Endodermal cell (in vitro differentiated cells): Measurements from ENCODE around the gene SMAD7. TPM values are rescaled to one million over a fixed set of nuclear protein-coding genes. Genes with fewer than 3 reads are reported as not detected.

ENCODE experiments used
- DNase-seq: peaks from one replicate; pipeline ENCODE4 v3.0.0-alpha.2; 2017
- H3K27ac ChIP-seq: 2 replicates; pipeline ENCODE4 v1.5.1; 2013; ENCODE audit warnings: mild to moderate bottlenecking, low read depth, low read length, moderate library complexity
- H3K27me3 ChIP-seq: 2 replicates; pipeline ENCODE4 v1.6.1; 2013; ENCODE audit warnings: mild to moderate bottlenecking, low read length, moderate library complexity; ENCODE audit not compliant: insufficient read depth, control insufficient read depth, poor library complexity, severe bottlenecking
- H3K36me3 ChIP-seq: 2 replicates; pipeline ENCODE4 v1.7.0; 2013; ENCODE audit warnings: mild to moderate bottlenecking, low read length, moderate library complexity; ENCODE audit not compliant: control insufficient read depth, insufficient read depth
- H3K4me1 ChIP-seq: one replicate; pipeline ENCODE4 v1.7.0; 2013; ENCODE audit warnings: low read length; ENCODE audit not compliant: control insufficient read depth, insufficient read depth
- H3K4me3 ChIP-seq: 2 replicates; pipeline ENCODE4 v1.5.1; 2013; ENCODE audit warnings: mild to moderate bottlenecking, low read length, moderate library complexity
- H3K9ac ChIP-seq: 2 replicates; pipeline ENCODE4 v1.6.1; 2013; ENCODE audit warnings: mild to moderate bottlenecking, low read length, moderate library complexity; ENCODE audit not compliant: poor library complexity, severe bottlenecking; ENCODE audit errors: extremely low read depth
- H3K9me3 ChIP-seq: 2 replicates; pipeline ENCODE4 v1.6.1; 2013; ENCODE audit warnings: mild to moderate bottlenecking, low read length, moderate library complexity; ENCODE audit not compliant: control insufficient read depth
- H3K27ac Mint-ChIP-seq: 2 replicates; pipeline ENCODE4 v1.8.0; 2020; ENCODE audit warnings: mixed read lengths
- H3K27me3 Mint-ChIP-seq: 2 replicates; pipeline ENCODE4 v1.8.0; 2021; ENCODE audit warnings: mild to moderate bottlenecking, mixed read lengths; ENCODE audit not compliant: insufficient read depth
- H3K36me3 Mint-ChIP-seq: 2 replicates; pipeline ENCODE4 v1.8.0; 2020; ENCODE audit warnings: low read depth, mixed read lengths
- H3K4me1 Mint-ChIP-seq: 2 replicates; pipeline ENCODE4 v1.8.0; 2020; ENCODE audit warnings: mixed read lengths
- H3K4me3 Mint-ChIP-seq: 2 replicates; pipeline ENCODE4 v1.8.0; 2020; ENCODE audit warnings: mild to moderate bottlenecking, moderate library complexity, mixed read lengths
- H3K9me3 Mint-ChIP-seq: 2 replicates; pipeline ENCODE4 v1.8.0; 2020; ENCODE audit warnings: mild to moderate bottlenecking, mixed read lengths
- CTCF ChIP-seq: fragments of 200-600 bp; sonication (generic); conservative IDR thresholded peaks from 2 replicates; pipeline ENCODE4 v1.5.0; 2021; ENCODE audit warnings: antibody characterized with exemption, mild to moderate bottlenecking
- WGBS, 2 experiments: methylation state at CpG; one replicate each; pipeline versions ENCODE4 v1.1.5 to v1.1.7; 2013; ENCODE audit warnings: missing lambda C conversion rate in 2 of 2, mixed read lengths in 1 of 2; ENCODE audit not compliant: insufficient coverage in 1 of 2, insufficient read length in 1 of 2; 5-methylcytosine and 5-hydroxymethylcytosine counted together
- total RNA-seq, 2 donors: library from RNA; stranded (reverse); fragmentation: NEBNext Ultra II Directional in 1 of 2; extraction: Animal tissue kit (Norgen Biotek cat#: 25700) in 1 of 2; gene quantifications; 2 replicates in 1 of 2; 3 replicates in 1 of 2; pipeline ENCODE4 v1.2.1, GENCODE V29; 2021

SMAD7 gene
- total RNA-seq, 2 donors from 2014 or later = 52.4 to 67.4 TPM

- Histone ChIP-seq H3K9me3 (no peaks in the 10 kb centered on the region), H3K9ac (peak overlapping the region; percentile 61), H3K4me3 (no peak overlapping the region), H3K36me3 (no peaks in the 10 kb centered on the region), H3K27me3 (no peaks in the 10 kb centered on the region), H3K27ac (peak overlapping the region; percentile 90), H3K4me1 (peaks cover 15% of the 10 kb centered on the region)
- WGBS, 2 experiments = 51 to 60% methylated on average over 12 to 17 of the region's 17 CpGs
- Mint-ChIP-seq H3K4me3 (no peak overlapping the region), H3K36me3 (no peaks in the 10 kb centered on the region), H3K9me3 (no peaks in the 10 kb centered on the region), H3K27ac (peak overlapping the region; percentile 96), H3K27me3 (peaks cover 6% of the 10 kb centered on the region), H3K4me1 (peaks cover 25% of the 10 kb centered on the region)
- no peak for TF ChIP-seq CTCF
- peak; percentile 97 for DNase-seq
These were observed 47.4 kb upstream of the SMAD7 start for GRCh38 chr18:48997985-48998831.

- Histone ChIP-seq H3K27me3 (no peaks in the 10 kb centered on the region), H3K4me1 (peaks cover 15% of the 10 kb centered on the region), H3K4me3 (no peak overlapping the region), H3K9ac (peak overlapping the region; percentile 61), H3K27ac (peak overlapping the region; percentile 90), H3K9me3 (no peaks in the 10 kb centered on the region), H3K36me3 (no peaks in the 10 kb centered on the region)
- Mint-ChIP-seq H3K36me3 (no peaks in the 10 kb centered on the region), H3K9me3 (no peaks in the 10 kb centered on the region), H3K27ac (peak overlapping the region; percentile 96), H3K4me3 (no peak overlapping the region), H3K27me3 (peaks cover 6% of the 10 kb centered on the region), H3K4me1 (peaks cover 26% of the 10 kb centered on the region)
- no peak for TF ChIP-seq CTCF
- no peak for DNase-seq
- WGBS, 2 experiments = 71 to 81% methylated on average over 3 to 6 of the region's 6 CpGs
These were observed 46.9 kb upstream of the SMAD7 start for GRCh38 chr18:48997681-48997984.

- TF ChIP-seq CTCF = peak; percentile 46
- H3K36me3 ChIP-seq = no peaks in the 10 kb centered on the region
- Mint-ChIP-seq H3K9me3 (no peaks in the 10 kb centered on the region), H3K27ac (peak overlapping the region; percentile 96), H3K36me3 (no peaks in the 10 kb centered on the region), H3K27me3 (peaks cover 6% of the 10 kb centered on the region), H3K4me1 (peaks cover 26% of the 10 kb centered on the region), H3K4me3 (no peak overlapping the region)
- no peak overlapping the region for H3K4me3 ChIP-seq
- H3K4me1 ChIP-seq = peaks cover 15% of the 10 kb centered on the region
- DNase-seq = peak; percentile 76
- WGBS, 2 experiments = 77 to 79% methylated on average over 6 to 8 of the region's 8 CpGs
- no peaks in the 10 kb centered on the region for H3K9me3 ChIP-seq
- H3K27ac ChIP-seq = peak overlapping the region; percentile 90
- peak overlapping the region; percentile 61 for H3K9ac ChIP-seq
- H3K27me3 ChIP-seq = no peaks in the 10 kb centered on the region
These were observed 46.2 kb upstream of the SMAD7 start for GRCh38 chr18:48996901-48997463.
